ENCODE measurements around the gene LSM2. TPM values are rescaled to one million over a fixed set of nuclear protein-coding genes. Genes with fewer than 3 reads are reported as not detected.

The LSM2 gene
- polyA plus RNA-seq, 3 donors = 26.0 to 41.0 (median 40.0) TPM

DNA sequence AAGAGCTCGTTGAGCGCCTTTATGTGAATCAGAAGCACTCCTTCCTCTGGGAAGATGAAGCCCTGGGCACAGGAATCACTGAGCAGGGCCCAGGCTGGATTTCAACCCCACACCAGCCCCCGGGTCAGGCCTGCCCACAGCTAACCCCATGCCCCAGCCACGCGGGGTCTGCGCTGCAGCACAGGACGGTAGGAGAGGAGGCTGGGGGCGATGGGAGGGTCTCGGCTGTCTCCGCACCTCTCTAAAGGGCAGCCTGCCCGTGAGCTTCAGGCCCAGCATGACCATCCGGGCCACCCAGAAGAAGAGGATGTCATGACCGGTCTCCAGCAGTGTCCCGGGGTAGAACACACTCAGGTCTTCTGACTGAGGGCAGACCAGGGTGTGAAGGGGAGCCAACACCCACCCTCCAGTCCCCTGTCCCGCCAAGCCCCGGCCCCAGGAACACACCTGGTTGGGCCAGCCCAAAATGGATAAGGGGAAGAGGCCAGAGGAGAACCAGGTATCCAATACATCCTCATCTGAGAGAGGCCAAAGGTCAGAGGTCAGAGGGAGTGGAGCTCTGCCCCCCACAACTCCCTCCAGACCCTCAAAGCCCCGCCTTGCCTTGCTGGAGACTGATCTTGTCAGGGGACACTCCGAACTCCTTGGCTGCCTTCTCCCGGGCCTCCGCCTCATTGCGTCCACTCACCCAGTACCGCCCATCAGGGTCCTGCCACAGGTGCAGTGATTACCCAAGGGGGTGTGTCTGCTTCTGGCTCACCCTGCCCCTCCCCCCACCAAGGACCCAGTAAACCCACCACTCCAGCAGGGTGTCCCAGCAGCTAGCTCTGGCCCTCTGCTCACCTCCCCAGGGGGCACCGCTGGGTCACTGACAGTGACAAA is 25.3 kb downstream of the LSM2 start:
- Histone ChIP-seq H3K4me2 (replicated peaks; ENCODE audit: extremely low read depth, low read length, poor library complexity, severe bottlenecking) (no peak overlapping the region), H2AFZ (ENCODE audit: insufficient read depth, low read depth, low read length, poor library complexity, severe bottlenecking) (no peak overlapping the region), H4K20me1 (ENCODE audit: insufficient read depth, low read length) (no peaks in the 10 kb centered on the region), H3K27ac (ENCODE audit: low read depth in 1 of 2, low read length in 2 of 2) (no peak overlapping the region), H3K4me3 (replicated peaks in 1 of 3; ENCODE audit: low read depth in 2 of 3, low read length in 3 of 3) (no peak overlapping the region), H3K79me2 (ENCODE audit: insufficient read depth, low read length) (no peaks in the 10 kb centered on the region), H3K9me3 (replicated peaks in 1 of 2; ENCODE audit: control insufficient read depth in 1 of 2, insufficient read depth in 1 of 2, low read length in 2 of 2) (no peaks in the 10 kb centered on the region), H3K4me1 (ENCODE audit: control insufficient read depth in 1 of 2, insufficient read depth in 2 of 2, low read length in 2 of 2) (peaks cover 12 to 14% of the 10 kb centered on the region in 2 donors), H3K9ac (ENCODE audit: insufficient read depth, low read length, poor library complexity, severe bottlenecking) (no peak overlapping the region), H3K36me3 (replicated peaks in 1 of 2; ENCODE audit: control insufficient read depth in 1 of 2, insufficient read depth in 2 of 2, low read length in 2 of 2) (peaks cover 70 to 86% of the 10 kb centered on the region in 2 donors), H3K27me3 (ENCODE audit: control insufficient read depth in 2 of 2, insufficient read depth in 2 of 2, low read length in 2 of 2) (no peaks in the 10 kb centered on the region)
- no peak for DNase-seq
- Mint-ChIP-seq H3K4me3 (no peak overlapping the region), H3K36me3 (peaks cover 60 to 88% of the 10 kb centered on the region in 2 donors), H3K27me3 (ENCODE audit: low read depth in 3 of 3) (peaks cover 0 to 3% (median 2%) of the 10 kb centered on the region in 3 donors), H3K27ac (peak overlapping the region in 3 of 7 donors; percentile 34 to 58 (median 38)), H3K4me1 (peaks cover 13% of the 10 kb centered on the region), H3K9me3 (no peaks in the 10 kb centered on the region)
- WGBS (ENCODE audit: insufficient coverage) = 93% methylated on average over 20 of the region's 23 CpGs
- TF ChIP-seq, protein P1, sequence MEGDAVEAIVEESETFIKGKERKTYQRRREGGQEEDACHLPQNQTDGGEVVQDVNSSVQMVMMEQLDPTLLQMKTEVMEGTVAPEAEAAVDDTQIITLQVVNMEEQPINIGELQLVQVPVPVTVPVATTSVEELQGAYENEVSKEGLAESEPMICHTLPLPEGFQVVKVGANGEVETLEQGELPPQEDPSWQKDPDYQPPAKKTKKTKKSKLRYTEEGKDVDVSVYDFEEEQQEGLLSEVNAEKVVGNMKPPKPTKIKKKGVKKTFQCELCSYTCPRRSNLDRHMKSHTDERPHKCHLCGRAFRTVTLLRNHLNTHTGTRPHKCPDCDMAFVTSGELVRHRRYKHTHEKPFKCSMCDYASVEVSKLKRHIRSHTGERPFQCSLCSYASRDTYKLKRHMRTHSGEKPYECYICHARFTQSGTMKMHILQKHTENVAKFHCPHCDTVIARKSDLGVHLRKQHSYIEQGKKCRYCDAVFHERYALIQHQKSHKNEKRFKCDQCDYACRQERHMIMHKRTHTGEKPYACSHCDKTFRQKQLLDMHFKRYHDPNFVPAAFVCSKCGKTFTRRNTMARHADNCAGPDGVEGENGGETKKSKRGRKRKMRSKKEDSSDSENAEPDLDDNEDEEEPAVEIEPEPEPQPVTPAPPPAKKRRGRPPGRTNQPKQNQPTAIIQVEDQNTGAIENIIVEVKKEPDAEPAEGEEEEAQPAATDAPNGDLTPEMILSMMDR (IDR thresholded peaks at IDR 0.05) = no peak
- intact Hi-C loops (cut with micrococcal nuclease) = no loop called here

- Histone ChIP-seq H3K27me3 (ENCODE audit: control insufficient read depth in 2 of 2, insufficient read depth in 2 of 2, low read length in 2 of 2) (no peaks in the 10 kb centered on the region), H3K9ac (ENCODE audit: insufficient read depth, low read length, poor library complexity, severe bottlenecking) (no peak overlapping the region), H2AFZ (ENCODE audit: insufficient read depth, low read depth, low read length, poor library complexity, severe bottlenecking) (no peak overlapping the region), H4K20me1 (ENCODE audit: insufficient read depth, low read length) (no peaks in the 10 kb centered on the region), H3K4me3 (replicated peaks in 1 of 3; ENCODE audit: low read depth in 2 of 3, low read length in 3 of 3) (no peak overlapping the region), H3K9me3 (replicated peaks in 1 of 2; ENCODE audit: control insufficient read depth in 1 of 2, insufficient read depth in 1 of 2, low read length in 2 of 2) (no peaks in the 10 kb centered on the region), H3K4me1 (ENCODE audit: control insufficient read depth in 1 of 2, insufficient read depth in 2 of 2, low read length in 2 of 2) (peaks cover 13 to 15% of the 10 kb centered on the region in 2 donors), H3K27ac (ENCODE audit: low read depth in 1 of 2, low read length in 2 of 2) (no peak overlapping the region), H3K79me2 (ENCODE audit: insufficient read depth, low read length) (no peaks in the 10 kb centered on the region), H3K36me3 (replicated peaks in 1 of 2; ENCODE audit: control insufficient read depth in 1 of 2, insufficient read depth in 2 of 2, low read length in 2 of 2) (peaks cover 70 to 78% of the 10 kb centered on the region in 2 donors), H3K4me2 (replicated peaks; ENCODE audit: extremely low read depth, low read length, poor library complexity, severe bottlenecking) (no peak overlapping the region)
- H3K36me3 Mint-ChIP-seq = peaks cover 57 to 81% of the 10 kb centered on the region in 2 donors
- WGBS (ENCODE audit: insufficient coverage) = 92% methylated on average over 13 of the region's 20 CpGs
- H3K4me3 Mint-ChIP-seq = no peak overlapping the region
- H3K9me3 Mint-ChIP-seq = no peaks in the 10 kb centered on the region
- peaks cover 15% of the 10 kb centered on the region for H3K4me1 Mint-ChIP-seq
- peak overlapping the region in 2 of 7 donors; percentile 34 to 62 for H3K27ac Mint-ChIP-seq
- intact Hi-C loops (cut with micrococcal nuclease) = no loop called here
- TF ChIP-seq, protein P1 (IDR thresholded peaks at IDR 0.05) = no peak
- H3K27me3 Mint-ChIP-seq (ENCODE audit: low read depth in 3 of 3) = peaks cover 2 to 3% (median 2%) of the 10 kb centered on the region in 3 donors
- no peak for DNase-seq
These were observed 26.1 kb downstream of the LSM2 start for GRCh38 chr6:31780507-31781243.

Data from CD14-positive monocyte (primary cell).